Fibroblast of pulmonary artery (primary cell): ENCODE data around the gene PRPF31.

Experiments used
- DNase-seq: peaks from one replicate; pipeline ENCODE4 v3.0.0-alpha.2; 2010; ENCODE audit warnings: low read depth
- H3K4me3 ChIP-seq: replicated peaks from 2 replicates; pipeline ENCODE4 v1.5.1; 2011; ENCODE audit warnings: low read depth, mild to moderate bottlenecking, control low read depth, low read length, moderate library complexity
- CTCF ChIP-seq: IDR thresholded peaks from 2 replicates; pipeline ENCODE4 v1.5.1; 2011; ENCODE audit warnings: mild to moderate bottlenecking, control low read depth, low read length, inconsistent platforms; ENCODE audit errors: missing control alignments

The PRPF31 gene

DNA sequence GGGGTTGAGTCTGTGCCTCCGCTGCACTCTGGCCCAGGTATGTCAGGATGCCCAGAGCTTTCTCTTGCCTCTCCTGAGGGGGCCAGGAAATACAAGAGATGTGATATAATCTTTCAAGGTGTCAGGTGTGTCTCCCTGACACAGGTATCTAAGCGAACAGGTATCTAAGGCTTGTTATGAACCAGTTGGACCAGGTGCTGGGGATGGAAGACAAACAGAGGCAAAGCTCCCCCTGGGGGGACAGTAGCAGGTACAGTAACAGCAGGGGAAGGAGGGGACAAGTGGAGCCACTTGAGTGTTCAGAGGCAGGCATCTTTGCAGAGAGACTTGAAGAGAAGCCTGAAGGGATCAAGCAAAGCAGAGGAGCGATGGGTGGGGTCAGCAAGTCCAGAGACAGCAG lies 41.4 kb downstream of the PRPF31 start:
- no peak for TF ChIP-seq CTCF
- no peak for DNase-seq
- H3K4me3 ChIP-seq = no peak overlapping the region

DNA sequence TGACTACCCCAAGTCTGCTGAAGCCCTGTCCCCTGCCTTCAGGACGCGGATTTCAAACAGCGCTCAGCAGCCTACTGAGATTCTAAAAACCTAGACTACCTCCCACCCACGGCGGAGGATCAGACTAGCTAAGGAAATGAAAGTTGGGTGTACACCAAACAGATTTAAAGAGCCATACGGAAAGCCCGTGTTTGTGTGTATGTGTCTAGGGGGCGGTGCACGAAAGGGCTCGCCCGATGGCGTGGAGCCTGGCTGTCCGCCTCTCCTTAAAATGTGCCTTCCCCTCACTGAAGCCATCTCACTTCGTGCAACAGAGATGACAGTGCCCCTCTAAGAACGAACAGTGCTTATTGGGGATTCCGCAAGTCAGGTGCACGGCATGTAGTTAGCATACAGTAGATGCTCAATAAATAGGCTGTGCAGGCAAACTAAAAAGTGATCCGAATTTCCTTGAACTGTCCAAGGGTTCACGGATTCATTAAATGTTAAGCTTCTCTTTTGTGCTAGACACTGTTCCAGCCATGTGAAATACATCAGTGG lies 43.3 kb downstream of the PRPF31 start:
- no peak for TF ChIP-seq CTCF
- no peak for DNase-seq
- peak overlapping the region; percentile 85 for H3K4me3 ChIP-seq

- H3K4me3 ChIP-seq = peak within 1 kb of the TSS; percentile 85
- peak; percentile 100 for DNase-seq
- TF ChIP-seq CTCF = no peak
Observed at GRCh38 chr19:54159352-54160181, 44.0 kb downstream of the PRPF31 start, which contains the start of gene LENG1. Gene LENG1, minus strand, starts transcription at chr19:54159721. Its CDS starts 26 bp downstream, at chr19:54159695.

DNA sequence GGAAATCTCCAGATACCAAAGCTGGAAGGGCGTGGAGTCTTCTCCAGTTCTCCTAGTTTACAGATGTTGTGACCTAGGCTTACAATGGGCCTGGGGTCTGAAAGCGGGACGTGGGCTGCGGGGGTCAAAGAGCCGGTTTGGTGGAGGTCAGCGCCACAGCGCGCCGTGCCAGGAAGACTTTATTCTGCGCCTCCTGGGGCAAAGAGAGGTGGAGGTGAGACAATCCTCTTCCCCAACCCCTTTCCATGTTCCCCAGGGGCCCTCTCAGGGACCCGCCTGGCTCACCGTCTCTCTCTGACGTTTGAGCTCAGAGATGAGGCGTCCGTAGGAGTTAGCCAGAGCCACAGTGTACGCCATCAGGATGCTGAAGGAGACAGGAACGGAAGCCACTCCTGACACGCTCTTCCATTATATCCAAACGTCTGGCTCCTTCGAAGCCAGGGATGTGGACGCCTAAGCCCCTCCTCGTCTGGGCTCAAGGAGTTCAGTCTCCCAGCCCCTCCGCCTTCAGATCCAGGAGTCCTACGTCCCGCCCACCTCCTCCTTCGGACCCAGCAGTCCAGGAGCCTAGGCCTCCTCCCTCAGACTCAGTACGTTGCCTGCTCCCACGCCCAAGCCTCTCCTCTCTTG lies 44.7 kb downstream of the PRPF31 start:
- peak; percentile 49 for DNase-seq
- no peak for TF ChIP-seq CTCF
- H3K4me3 ChIP-seq = peak overlapping the region; percentile 76

DNA sequence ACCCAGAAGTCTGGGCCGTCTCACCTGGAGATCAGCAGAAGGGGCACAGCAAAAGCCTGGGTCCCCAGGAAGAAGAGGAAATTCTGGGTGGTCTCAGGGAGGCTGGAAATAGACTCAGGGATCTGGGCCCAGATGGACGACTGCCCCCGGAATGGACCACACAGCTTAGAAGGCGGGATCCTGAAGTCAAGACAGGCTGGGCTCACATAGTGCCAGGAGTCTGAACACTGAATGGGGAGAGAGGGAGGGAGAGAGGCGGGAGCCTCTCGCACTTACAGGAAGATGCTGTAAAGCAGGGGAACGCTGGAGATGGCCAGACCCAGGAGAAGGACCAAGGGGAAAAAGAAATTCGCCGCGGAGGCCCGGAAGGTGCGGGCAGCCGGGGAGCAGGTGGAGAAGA lies 45.3 kb downstream of the PRPF31 start:
- DNase-seq = no peak
- peak overlapping the region; percentile 76 for H3K4me3 ChIP-seq
- TF ChIP-seq CTCF = no peak

DNA sequence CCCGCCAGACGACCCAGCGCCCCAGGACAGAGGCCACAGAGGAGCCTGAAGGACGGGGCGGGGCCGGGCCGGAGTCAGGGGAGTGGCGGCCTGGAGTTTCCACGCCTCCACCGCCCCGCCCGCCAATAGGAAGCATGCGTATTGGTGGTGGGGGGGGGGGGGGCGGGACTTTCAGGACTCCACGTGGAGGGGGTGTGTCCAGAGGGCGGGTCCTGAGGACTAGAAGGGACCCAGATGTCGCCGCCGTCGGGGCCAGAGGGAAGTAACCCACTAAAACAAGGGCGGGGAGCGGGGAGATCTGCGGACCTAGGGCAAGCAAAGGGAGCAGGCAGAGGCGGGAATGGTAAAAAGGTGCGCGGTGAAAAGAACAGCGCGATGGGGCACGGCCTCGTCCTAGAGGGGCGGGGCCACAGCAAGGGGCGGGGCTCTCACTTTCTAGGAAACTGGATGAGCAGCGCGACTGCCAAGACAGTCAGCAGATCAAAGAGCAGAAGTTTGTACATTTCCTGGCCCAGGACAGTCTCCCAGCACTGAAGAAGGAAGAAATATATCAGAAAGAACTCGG lies 46.8 kb downstream of the PRPF31 start:
- peak; percentile 62 for DNase-seq
- H3K4me3 ChIP-seq = peak overlapping the region; percentile 52
- no peak for TF ChIP-seq CTCF
